ENCODE results near the gene PICK1.
A peak's percentile ranks its signal among the peaks of the same experiment; 100 is the strongest.

Gene PICK1

DNA sequence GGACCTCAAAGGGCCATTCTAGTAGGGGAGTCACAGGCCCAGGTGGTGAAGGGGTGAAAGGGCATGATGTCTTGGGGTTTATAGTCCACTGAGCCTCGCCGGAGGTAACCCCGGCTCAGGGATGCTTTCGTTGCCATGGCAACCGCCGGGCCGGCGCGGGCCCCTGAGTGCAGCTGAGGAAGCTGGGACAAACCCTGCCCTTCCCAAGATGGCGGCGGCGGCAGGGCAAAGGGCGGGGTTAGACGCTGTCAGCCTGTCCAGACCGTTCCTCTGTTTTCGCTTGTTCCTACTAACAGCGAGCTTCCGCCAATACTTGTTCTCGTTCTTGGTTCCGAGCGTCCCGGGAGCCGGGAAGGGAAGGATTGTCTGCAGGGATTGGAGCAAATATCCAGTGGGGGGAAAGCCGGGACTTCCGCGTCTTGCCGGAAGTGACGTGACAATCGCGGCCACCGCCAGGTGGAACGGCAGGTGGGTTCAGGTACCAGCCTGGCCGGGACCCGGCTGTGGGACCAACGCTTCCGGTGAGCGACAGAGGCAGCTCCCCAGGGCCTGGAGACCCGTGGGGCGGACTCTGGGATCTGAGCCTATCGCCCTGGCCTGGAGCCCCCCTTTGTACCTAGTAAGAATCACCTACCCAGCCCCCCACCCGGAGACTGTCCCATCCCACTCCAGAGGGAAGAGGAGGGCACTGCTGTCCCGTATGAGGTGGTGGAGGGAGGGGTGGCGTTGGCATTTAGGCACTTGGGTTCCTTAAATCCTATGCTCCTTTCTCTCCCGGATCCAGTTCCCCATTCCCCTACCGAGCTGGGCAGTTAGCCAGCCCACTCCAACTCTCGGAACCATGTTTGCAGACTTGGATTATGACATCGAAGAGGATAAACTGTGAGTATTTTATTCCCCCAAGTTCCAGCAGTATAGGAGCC lies at the start of gene PICK1:
Gene PICK1, plus strand, starts transcription at position 436 of the 923 bp plus-strand sequence. Its CDS starts 406 bp downstream, at position 842.
- peak; percentile 95 for DNase-seq

DNA sequence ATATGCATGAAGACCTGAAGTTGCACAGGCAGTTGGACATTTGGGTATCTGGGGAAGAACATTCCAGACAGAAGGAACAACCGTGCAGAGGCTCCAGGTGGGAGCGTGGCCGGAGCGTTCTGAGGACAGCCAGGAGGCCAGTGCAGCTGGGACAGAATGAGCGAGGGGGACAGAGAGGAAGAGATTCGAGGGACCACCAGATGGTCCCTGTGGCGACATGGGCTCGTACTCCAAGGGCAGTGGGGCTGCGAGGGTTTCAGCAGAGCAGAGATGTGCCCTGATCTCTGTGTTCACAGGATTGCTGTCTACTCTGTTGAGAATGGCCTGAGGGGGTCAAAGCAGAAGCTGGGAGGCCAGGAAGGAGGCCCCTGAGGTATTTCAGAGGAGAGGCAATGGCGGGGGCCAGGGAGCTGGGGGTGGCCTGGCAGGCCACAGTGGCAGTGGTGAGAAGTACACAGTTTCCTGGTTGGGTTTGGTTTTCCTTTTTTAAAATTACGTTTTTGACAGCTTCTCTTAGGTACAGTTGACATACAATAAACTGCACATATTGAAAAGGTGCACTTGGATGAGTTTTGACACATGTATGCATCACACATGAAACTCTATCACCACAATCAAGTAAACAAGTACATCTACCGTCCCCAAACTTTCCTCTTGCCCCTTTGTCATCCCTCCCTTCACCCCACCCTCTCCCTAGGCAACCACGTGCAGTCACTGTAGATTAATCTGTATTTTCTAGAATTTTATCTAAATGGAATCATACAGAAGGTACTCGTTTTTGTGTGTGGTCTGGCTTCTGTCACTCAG lies 48.0 kb upstream of the PICK1 start:
- DNase-seq: no peak

DNA sequence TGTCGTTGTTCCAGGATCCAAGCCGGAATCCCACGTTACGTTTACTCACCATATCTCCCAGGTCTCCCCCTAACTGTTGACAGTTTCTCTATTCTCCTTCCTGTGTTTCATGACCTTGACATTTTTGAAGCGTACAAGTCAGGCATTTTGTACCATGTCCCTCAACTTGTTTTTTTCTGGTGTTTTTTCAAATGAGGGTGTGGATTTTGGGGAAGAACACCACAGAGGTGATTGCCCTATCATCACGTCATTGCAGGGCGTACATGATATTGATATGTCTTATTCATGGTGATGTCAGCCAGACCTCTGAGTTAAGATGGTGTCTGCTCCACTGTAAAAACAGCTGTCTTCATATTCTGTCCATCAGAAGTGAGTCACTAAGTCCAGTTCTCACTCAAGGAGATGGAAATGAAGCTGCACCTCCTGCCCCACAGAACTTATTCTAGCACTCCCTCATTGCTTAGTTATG lies 44.6 kb upstream of the PICK1 start:
- no peak for DNase-seq

DNA sequence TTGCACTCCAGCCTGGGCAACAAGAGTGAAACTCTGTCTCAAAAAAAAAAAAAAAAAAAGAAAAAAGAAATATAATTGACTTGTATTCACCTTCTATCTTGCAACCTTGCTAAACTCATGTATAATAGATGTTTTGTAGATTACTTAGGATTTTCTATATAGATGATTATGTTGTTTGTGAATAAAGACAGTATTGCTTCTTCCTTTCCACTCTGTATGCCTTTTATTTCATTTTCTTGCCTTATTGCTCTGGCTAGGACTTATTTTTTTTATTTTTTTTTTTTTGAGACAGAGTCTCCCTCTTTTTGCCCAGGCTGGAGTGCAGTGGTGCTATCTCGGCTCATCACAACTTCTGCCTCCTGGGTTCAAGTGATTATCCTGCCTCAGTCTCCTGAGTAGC lies 43.1 kb upstream of the PICK1 start:
- no peak for DNase-seq

DNA sequence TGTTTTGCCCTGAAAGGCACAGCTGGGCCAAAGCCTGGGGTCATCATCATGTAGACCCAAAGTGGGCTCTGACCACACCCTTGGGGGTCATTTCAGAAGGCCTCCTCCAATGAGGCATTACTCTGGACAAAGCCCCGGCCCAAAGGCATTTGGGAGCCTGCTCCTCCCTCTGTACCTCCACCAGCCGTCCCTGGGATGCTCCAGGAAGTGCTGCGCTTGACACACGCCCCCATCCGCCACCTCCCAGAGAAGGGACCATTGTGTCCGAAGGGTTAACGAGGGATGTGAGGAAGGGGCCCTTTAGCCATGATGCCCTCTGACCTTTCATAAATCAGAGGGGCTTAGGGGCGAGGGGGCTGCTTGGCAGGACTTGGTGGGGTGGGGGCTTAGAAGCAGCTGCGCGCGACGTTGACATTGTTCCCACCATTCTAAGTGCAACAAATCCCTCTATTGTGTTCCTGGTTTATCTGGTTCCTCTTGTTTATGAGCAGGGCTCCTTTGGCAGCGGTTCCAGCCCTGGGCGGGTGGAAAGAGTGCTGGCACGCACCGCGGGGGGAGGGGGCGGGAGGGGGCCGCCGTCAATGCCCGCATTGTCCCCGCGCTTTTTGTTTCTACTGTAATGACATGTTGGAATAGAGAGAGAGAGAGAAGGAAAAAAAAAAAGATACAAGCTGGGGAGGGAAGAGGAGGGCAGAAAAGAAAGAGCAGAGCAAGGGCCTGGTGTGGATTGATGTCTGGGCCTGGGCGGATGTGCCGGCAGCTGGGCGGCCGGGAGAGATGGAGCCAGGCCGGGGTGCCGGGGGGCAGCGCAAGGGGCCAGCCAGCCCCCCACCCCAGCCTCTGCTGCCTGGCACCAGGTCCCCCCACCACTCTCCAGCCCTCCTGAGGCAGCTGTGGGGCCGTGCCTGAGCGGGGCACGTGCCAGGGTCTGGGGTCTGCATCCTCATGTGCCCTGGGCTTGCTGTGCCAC lies 40.7 kb upstream of the PICK1 start:
- no peak for DNase-seq

DNA sequence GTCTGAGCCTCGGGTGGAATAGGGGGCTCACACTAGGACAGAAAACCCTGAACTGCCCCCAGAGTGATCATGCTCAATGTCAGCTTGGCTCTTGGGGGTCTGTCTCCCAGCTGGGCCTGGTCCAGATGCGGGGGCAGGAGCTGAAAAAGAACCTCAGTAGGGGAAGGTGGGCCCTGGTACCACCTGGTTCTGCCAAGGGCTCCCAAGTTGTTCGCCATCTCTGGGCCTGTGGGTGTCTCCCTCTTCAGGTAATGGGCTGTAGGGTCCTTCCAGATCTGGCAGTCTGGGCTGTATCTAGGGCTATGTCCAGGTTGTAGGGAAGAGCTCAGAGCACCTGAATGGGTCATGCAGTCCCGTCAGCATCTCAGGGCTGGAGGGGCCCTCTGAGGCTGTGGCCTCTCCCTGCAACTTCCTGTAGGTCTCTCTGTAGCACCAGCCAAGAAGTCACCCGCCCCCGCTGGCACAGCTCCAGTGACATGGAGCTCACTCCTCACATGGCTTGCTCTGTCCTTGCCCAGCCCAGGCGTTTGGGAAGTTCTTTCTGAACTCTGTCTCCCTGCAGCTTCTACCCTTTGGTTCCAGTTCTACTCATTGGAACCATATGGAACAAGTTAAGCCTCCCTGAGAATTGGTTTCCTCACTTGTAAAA lies 39.8 kb upstream of the PICK1 start:
- DNase-seq: no peak

DNA sequence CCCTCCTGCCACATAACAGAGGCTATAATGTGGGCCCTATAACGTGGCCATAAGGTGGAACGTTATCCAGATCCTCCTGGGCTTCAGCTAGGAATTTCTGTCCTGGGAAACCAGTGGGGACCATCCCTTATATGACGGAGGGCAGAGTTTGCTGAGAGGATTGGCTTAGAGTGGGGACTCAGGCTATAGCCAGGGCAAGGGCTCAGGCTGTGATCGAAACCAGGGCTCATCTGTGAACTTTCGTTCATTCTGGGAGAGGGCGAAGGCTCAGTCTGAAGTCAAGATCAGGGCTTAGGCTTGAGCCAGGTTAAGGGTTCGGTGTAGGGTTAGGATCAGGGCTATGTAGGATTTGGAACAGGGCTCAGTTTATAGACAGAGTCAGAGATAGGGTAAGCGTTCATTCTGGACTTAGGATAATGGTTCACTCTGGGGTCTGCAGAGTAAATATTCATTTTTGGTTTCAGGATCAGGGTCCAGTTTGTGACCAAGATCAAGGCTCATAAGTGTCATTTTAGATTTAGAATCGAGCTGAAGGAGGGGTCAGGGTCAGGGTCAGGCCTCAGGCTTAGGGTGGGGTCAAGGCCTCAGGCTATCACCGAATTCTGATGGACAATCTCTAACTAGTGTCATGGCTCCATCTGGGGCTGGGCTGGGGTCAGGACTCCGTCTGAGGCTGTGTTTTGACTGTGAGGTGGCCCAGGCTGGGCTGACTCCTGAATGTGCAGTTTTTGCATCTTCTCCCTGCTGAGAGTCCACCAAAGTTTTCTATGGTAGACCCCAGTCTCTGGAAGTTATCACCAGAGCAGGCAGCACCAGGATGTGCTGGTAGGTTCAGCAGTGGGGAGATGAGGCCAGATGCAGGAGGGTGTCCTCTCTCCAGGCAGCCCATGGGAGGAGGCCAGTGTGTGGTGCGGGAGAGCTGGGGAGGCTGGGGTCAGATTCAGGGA lies 39.0 kb upstream of the PICK1 start:
- DNase-seq: no peak

DNA sequence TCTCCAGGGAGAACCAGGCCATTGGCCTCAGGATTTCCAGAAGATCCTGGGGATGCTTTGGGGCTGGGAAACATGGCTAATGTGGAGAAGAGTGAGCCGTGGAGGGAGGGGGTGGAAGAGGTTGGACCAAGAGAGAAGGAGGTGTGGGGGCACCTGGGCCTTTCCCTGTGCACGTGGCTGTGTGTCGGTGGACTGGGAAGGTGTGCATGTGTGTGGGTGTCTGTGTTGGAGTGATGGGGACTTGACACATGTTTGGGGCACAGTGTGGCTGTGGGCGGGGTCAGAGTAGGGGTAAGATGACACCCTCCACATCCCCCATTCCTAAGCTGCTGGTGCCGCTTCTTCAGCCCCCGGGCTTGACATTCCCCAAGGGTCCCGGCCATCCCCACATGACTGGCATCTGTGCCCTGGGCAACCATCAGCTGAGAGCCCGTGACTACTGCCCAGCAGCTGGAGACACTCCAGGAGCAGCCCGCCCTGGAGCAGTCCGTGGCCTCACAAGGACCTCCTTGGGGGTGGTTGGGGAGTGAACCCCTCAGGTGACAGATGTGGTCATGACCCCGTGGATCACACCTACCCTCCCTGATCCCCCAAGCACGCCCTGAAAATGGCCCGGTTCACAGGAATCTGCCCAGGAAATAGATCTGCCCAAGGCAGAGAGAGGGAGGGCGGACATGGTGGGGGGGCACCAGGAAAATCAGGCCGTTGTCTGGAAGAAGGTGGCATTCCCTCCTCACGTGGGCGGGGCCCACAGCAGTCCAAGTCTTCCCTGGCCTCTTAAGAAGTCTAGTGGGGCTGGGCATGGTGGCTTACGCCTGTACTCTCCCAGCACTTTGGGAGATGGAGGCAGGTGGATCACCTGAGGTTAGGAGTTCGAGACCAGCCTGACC lies 38.0 kb upstream of the PICK1 start:
- DNase-seq: no peak

DNA sequence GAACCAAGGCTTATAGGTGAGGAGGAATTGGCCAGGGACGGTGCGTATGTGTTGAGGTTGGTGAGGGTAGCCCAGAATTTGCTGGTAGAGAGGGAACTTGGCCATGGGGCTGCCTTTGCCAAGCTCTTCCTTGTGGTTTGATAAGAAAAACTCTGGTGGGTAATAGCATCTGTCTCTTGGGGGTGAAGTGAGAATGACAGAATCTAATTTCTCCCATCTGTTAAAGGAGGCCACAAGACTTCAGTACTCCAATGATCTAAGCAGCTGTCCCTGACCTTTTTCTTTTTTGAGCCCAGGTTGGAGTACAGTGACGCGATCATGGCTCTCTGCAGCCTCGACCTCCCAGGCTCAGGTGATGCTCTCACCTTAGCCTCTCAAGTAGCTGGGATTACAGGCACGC lies 36.0 kb upstream of the PICK1 start:
- no peak for DNase-seq

DNA sequence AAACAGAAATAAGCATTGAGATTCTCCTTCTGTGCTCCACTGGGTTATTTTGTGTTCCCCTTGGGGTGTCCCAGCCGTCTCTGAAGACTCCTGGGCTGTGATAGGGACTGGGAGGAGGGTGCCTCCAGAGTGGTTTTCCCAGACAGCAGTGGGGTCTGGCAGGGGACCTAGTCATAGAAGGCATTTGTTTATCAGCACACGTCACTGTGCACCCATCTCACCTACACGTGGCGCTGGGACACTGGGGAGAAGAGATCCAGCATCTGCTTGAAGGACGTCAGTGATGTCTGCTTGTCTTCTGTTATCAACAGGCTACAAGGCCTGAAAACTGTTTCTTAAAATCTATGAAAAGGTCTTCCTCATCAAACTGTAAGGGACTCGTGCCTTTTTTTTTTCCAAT lies 34.2 kb upstream of the PICK1 start:
- DNase-seq: no peak

DNA sequence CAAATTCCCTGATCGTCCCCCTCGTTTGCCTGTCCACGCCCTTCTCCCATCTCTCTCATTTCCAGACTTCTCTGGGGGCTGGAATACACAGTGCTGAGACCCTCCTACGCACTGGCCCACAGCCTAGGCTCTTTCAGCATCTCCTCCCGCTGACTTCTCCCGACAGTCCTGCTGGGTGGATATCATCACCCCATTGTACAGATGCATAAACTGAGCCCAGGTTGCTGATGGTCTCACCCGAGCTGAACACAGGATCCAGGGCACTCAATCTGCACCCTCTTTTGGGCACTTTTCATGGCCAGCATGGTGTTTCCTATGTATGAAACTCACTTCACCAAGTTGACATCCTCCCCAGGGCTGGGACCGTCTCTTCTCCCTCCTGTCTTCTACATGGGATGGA lies 31.7 kb upstream of the PICK1 start:
- DNase-seq: no peak

DNA sequence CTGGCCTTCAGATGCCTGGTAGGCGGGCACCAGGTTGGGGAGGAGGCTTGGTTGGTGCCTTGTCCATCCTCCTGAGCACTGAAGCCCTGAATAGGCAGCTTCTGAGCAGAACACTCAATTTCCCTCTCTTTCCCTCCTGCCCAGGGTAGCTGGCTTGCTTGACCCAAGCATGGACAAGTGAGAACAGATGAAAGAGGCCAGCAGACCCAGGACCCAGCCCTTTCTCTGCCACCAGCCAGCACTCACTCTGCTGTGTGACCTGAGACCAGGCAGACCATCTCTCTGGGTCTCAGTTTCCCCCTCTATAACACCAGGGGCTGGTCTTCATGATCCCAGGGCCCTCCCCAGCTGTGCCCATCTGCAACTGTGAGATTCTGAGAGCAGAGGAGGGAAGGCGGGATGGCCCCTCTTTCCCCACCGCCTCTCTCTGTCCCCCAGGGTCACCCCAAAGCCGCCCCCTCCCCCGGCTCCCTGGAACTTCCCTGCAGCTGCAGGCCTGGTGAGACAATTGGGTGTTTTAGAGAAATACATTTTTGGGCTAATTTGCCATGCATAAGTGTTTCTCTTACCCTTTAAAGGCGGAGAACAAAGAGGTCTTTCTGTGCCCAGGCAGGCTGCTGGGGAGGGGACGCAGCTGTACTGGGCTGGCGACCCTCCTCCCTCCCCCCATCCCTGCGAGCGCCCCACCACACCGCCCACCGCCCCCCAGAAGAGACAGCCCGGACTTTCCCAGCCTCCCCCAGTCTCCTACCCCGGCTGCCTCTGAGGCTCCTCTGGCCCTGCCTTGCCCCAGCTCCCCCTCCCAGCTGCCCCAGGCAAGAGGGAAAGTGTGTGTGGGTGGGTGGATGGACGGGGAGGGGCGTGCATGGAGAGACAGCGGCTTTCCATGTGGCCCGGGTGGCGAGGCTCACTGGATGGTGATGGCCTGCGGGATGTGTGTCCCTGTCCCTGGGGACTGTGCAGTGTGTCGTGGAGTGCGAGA lies 30.8 kb upstream of the PICK1 start:
- no peak for DNase-seq

DNA sequence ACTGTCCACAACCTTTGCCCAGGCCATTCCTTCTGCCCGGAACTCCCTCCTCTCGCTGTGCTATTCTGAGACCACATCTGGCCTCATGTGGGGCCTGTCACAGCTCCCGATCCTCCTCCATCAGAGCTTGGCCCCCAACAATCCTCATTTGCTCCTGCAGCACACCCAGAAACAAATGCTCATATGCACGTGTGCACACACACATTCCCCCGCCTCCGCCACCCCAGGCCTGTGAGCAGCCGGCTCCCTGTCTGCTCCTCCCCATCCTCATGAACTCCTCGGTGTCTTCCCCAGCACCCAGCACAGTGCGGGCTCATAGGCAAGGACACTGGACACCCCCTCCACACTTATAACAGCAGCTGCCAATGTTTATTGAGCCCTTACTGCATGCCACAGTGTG lies 29.7 kb upstream of the PICK1 start:
- DNase-seq: no peak

DNA sequence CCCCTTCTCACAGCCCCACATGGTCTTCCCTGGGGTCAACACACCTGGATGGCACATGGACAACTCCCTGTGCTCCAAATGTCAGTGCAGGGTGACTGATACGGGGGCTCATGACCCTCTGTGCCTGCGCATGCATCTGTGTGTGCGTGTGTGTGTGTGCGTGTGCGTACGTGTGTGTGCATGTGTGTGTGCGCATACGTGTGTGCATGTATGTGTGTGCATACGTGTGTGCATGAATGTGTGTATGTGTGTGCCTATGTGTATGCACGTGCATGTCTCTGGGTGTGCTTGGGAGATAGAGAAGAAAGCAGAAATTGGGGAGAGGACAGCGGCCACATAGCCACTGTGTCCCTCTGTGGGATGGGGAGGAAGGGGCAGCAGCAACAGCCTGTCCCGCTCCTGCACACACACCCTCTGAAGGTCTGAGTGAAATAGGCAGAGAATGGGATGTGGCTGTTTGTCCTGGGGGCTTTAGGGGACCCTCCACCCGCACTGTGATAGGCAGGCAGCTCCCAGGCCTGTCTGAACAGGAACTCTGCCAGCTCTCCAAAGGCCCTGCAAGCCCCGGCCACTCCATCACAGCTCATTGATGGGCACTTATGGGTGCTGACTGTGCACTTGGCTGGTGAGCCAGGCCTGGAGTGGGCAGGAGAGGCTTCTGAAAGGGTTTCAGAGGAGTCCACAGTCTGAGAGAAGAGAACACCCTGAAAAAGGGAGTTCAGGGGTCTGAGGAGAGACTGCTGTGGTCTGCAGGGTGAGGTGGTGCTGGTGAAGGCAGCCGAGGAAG lies 28.7 kb upstream of the PICK1 start:
- no peak for DNase-seq

DNA sequence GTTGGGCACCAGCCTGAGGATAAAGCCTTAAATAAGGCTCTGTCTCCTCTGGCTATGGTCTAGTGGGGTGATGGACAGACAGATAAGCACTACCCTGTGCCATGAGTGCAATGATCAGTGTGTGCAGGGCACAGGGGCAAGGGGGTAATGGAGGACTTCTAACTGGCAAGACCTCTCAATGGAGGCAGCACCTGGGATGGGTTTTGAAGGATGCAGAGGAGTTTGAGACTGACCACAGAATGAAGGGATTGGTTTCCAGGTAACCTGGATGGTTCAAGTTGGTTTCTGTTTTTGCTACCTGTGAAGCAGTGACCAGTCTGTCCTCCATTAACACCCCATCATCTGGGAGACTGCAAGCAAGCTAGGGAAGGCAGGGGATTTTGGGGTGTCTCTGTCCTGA lies 27.8 kb upstream of the PICK1 start:
- no peak for DNase-seq

DNA sequence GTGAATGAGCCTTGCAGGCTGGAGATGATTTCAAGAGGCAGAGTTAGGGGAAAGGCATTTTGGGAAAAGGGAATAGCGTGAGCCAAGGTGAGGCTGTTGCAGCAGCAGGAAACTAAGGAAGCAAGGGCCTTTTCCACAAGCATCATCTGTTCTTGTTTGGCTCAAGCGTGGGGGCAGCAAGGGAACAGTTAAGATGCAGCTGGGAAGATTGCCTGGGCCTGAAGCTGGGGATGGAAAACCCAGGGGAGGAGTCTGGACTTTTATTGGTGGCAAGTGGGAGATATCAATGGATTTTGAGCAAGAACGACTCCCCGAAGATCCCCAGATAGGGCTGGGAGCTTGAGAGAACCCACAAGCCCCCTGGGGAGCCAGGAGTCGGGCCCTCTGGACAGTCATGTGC lies 27.3 kb upstream of the PICK1 start:
- DNase-seq: no peak

DNA sequence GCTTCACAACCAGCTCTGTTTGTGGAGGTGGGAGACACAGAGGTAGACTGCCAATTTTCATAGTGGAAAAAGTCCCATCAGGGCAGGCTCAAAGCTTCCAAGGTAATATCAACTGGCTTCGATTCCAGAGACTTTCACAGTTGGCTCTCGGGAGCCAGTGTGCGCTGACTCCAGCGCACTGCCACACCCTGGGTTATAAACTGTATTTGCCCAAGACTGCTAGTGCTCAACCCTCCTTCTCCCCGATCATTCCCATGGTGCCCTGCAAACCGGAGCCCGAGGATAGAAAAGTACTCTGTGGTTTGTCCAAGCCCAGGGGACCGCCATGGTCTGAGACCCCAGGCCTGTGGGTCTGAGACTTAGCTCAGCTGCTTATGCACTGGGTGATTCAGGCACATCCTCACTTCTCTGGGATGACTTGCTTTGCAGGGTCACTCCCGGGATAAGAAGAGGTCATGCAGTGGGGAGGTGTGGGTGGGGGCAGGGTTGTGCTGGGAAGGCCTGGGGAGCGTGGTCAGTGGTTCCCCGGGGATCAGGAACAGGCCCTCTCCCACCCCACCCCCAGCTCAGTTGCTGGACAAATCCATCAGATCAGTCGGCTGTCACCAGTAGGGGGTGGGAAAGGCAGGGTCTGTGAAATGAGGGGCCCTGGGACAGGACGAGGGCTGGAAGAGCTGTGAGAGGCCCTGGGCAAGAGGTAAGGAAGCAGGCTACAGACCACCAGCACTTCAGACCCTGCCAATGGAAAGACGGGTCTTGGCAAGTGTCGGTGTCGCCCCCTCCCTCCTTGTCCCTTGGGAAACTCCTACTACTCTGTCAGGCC lies 26.7 kb upstream of the PICK1 start:
- DNase-seq: peak; percentile 52
